Kidney (tissue), 14 donors: Measurements from ENCODE around the gene AMFR. TPM values are rescaled to one million over a fixed set of nuclear protein-coding genes. Genes with fewer than 3 reads are reported as not detected.
A peak's percentile ranks its signal among the peaks of the same experiment; 100 is the strongest.

ENCODE experiments used
- DNase-seq, 5 donors: peaks; one replicate each; pipeline ENCODE4 v3.0.0-alpha.2; 2013 to 2020
- FAIRE-seq: peaks from 2 replicates; lab custom pipeline; 2012; peaks lifted over from hg19 to GRCh38; lab: Jason Lieb, UNC
- H3K27ac ChIP-seq, 2 donors: one replicate each; pipeline ENCODE4 v1.7.0; 2013; ENCODE audit warnings: low read depth in 2 of 2, low read length in 2 of 2, inconsistent platforms in 1 of 2
- H3K27me3 ChIP-seq: one replicate; pipeline ENCODE4 v1.7.1; 2013; ENCODE audit warnings: low read length, inconsistent platforms; ENCODE audit not compliant: control insufficient read depth, insufficient read depth
- H3K36me3 ChIP-seq, 3 donors: one replicate each; pipeline versions ENCODE4 v1.7.0 to v1.7.1; 2013; ENCODE audit warnings: low read length in 3 of 3, control low read depth in 1 of 3, inconsistent platforms in 1 of 3; ENCODE audit not compliant: insufficient read depth in 3 of 3, control insufficient read depth in 2 of 3
- H3K4me1 ChIP-seq, 3 donors: one replicate each; pipeline versions ENCODE4 v1.7.0 to v1.7.1; 2013; ENCODE audit warnings: low read length in 3 of 3, inconsistent platforms in 1 of 3, low read depth in 1 of 3; ENCODE audit not compliant: control insufficient read depth in 2 of 3, insufficient read depth in 2 of 3
- H3K4me3 ChIP-seq, 3 donors: one replicate each; pipeline versions ENCODE4 v1.7.0 to v1.8.1; 2013; ENCODE audit warnings: low read length in 3 of 3, control low read depth in 1 of 3, inconsistent platforms in 1 of 3
- H3K9ac ChIP-seq, 3 donors: one replicate each; pipeline versions ENCODE4 v1.7.0 to v1.7.1; 2013; ENCODE audit warnings: low read length in 3 of 3, control low read depth in 1 of 3, inconsistent platforms in 1 of 3
- H3K9me3 ChIP-seq, 3 donors: one replicate each; pipeline versions ENCODE4 v1.7.0 to v1.7.1; 2013; ENCODE audit warnings: low read length in 3 of 3, control low read depth in 1 of 3, inconsistent platforms in 1 of 3; ENCODE audit not compliant: control insufficient read depth in 2 of 3, insufficient read depth in 1 of 3
- CTCF ChIP-seq: IDR thresholded peaks from 3 replicates; pipeline ENCODE4 v1.5.1; 2012; ENCODE audit warnings: mild to moderate bottlenecking, moderate library complexity, borderline replicate concordance; ENCODE audit not compliant: insufficient read depth; ENCODE audit errors: extremely low read depth
- intact Hi-C: fragments of 100-400 bp; cut with DNase I; formaldehyde crosslinking; loops from one replicate; pipeline ENCODE4 v1.11.1; 2022
- polyA plus RNA-seq: library from polyadenylated mRNA; stranded (reverse); fragments of 350-450 nt; fragmentation: Illumina TruSeq; extraction: RNeasy Lipid Tissue Mini Kit (QIAGEN cat#74804); gene quantifications from one replicate; pipeline ENCODE4 v1.2.3, GENCODE V29; 2014; ENCODE audit warnings: low read depth, low replicate concordance; ENCODE audit not compliant: insufficient read depth
- total RNA-seq: library from RNA; stranded (reverse); fragmentation: NEBNext Ultra II Directional; extraction: Animal tissue kit (Norgen Biotek cat#: 25700); gene quantifications from one replicate; pipeline ENCODE4 v1.2.1, GENCODE V29; 2021
- donor health status: control.
- donor health status: control.
- donor health status: control.
- donor health status: control.
- donor health status: control.
- donor health status: DM: yes; HTN: yes; CAD: no.
- donor health status: Normal renal cell carcinoma (clear cell type).

AMFR gene
- total and polyA plus RNA-seq, 2 donors from 2014 or later, result 143 to 163 TPM

GRCh38 chr16:56419740-56420548, 5.4 kb downstream of the AMFR start:
- intact Hi-C loops, result no loop called here
- DNase-seq, result no peak
- no peak for FAIRE-seq
- H3K27me3 ChIP-seq, result no peaks in the 10 kb centered on the region
- H3K4me1 ChIP-seq, result peaks cover 3 to 20% (median 18%) of the 10 kb centered on the region in 3 donors
- no peaks in the 10 kb centered on the region for H3K36me3 ChIP-seq
- H3K9me3 ChIP-seq, result no peaks in the 10 kb centered on the region
- H3K4me3 ChIP-seq, result no peak overlapping the region
- TF ChIP-seq CTCF, result no peak
- peak overlapping the region in 1 of 2 donors; percentile 48 for H3K27ac ChIP-seq
- no peak overlapping the region for H3K9ac ChIP-seq

- no peak for TF ChIP-seq CTCF
- no peak for DNase-seq
- peaks cover 0 to 4% (median 3%) of the 10 kb centered on the region in 3 donors for H3K36me3 ChIP-seq
- no peak overlapping the region for H3K27ac ChIP-seq
- H3K9me3 ChIP-seq, result no peaks in the 10 kb centered on the region
- H3K27me3 ChIP-seq, result no peaks in the 10 kb centered on the region
- H3K4me3 ChIP-seq, result no peak overlapping the region
- H3K4me1 ChIP-seq, result peaks cover 0 to 12% (median 11%) of the 10 kb centered on the region in 3 donors
- no peak overlapping the region for H3K9ac ChIP-seq
- FAIRE-seq, result no peak
- intact Hi-C loops, result no loop called here
Measured at GRCh38 chr16:56417138-56417537, 8.2 kb downstream of the AMFR start.

- DNase-seq (no peak), FAIRE-seq (no peak)
- peaks cover 0 to 6% (median 6%) of the 10 kb centered on the region in 3 donors for H3K4me1 ChIP-seq
- TF ChIP-seq CTCF, result no peak
- H3K27ac ChIP-seq, result no peak overlapping the region
- H3K36me3 ChIP-seq, result peaks cover 3 to 8% (median 7%) of the 10 kb centered on the region in 3 donors
- no peak overlapping the region for H3K9ac ChIP-seq
- no peaks in the 10 kb centered on the region for H3K27me3 ChIP-seq
- intact Hi-C loops, result no loop called here
- H3K9me3 ChIP-seq, result no peaks in the 10 kb centered on the region
- no peak overlapping the region for H3K4me3 ChIP-seq
Measured at GRCh38 chr16:56415875-56416274, 9.5 kb downstream of the AMFR start.
